ENCODE results near the gene EMID1.

- TF ChIP-seq, protein P1, sequence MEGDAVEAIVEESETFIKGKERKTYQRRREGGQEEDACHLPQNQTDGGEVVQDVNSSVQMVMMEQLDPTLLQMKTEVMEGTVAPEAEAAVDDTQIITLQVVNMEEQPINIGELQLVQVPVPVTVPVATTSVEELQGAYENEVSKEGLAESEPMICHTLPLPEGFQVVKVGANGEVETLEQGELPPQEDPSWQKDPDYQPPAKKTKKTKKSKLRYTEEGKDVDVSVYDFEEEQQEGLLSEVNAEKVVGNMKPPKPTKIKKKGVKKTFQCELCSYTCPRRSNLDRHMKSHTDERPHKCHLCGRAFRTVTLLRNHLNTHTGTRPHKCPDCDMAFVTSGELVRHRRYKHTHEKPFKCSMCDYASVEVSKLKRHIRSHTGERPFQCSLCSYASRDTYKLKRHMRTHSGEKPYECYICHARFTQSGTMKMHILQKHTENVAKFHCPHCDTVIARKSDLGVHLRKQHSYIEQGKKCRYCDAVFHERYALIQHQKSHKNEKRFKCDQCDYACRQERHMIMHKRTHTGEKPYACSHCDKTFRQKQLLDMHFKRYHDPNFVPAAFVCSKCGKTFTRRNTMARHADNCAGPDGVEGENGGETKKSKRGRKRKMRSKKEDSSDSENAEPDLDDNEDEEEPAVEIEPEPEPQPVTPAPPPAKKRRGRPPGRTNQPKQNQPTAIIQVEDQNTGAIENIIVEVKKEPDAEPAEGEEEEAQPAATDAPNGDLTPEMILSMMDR (IDR thresholded peaks at IDR 0.05 in 8 of 11, conservative IDR thresholded peaks at IDR 0.05 in 3 of 11) = no peak
- TF ChIP-seq POLR2AphosphoS5 (IDR thresholded peaks at IDR 0.05) = no peak
These were observed 64.2 kb downstream of the EMID1 start for GRCh38 chr22:29269731-29270474.

Data from spleen (tissue), 7 donors.